ENCODE data around the gene SETD6.

SETD6 gene

GRCh38 chr16:58509256-58510096 is 5.8 kb upstream of the SETD6 start:
- H3K4me3 ChIP-seq (ENCODE audit: low read depth, low read length) = no peak overlapping the region
- TF ChIP-seq CTCF (IDR thresholded peaks at IDR 0.05; ENCODE audit: borderline replicate concordance, insufficient read depth, low read depth, low read length) = no peak

DNA sequence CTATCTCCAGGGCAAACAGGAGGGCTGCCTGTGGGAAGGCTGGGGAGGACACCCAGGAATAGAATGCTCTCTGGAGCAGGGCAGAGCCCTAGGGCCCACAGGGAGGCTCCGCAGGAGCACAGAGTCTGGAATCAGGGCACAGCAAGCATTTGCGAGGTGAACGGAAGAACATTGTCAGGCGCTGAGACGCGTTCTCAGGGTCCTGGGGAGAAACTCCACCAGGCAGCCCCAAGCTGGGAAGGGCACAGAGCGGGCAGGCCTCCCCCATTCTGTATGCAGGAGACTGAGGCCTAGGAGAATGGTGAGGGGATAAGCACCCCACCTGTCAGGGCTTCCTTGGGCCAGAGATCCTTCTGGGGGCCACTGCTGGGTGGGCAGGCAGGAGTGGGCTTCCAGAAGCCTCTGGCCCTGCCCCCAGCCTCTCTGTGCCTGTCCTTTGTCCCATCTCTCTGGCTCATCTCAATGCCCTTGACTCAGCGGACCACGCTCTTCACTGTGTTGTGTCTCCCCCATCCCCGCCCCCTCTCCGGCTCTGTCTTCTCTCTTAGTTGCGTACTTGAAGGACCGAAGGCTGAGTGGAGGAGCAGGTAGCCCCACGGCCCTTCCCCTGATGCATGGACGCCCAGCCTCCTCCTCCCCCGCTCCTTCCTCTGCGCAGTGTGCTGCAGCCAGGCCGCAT is 5.1 kb upstream of the SETD6 start:
- no peak overlapping the region for H3K4me3 ChIP-seq (ENCODE audit: low read depth, low read length)
- TF ChIP-seq CTCF (IDR thresholded peaks at IDR 0.05; ENCODE audit: borderline replicate concordance, insufficient read depth, low read depth, low read length) = no peak

GRCh38 chr16:58510776-58511628 is 4.3 kb upstream of the SETD6 start:
- TF ChIP-seq CTCF (IDR thresholded peaks at IDR 0.05; ENCODE audit: borderline replicate concordance, insufficient read depth, low read depth, low read length) = no peak
- no peak overlapping the region for H3K4me3 ChIP-seq (ENCODE audit: low read depth, low read length)

- peak; percentile 78 for TF ChIP-seq CTCF (IDR thresholded peaks at IDR 0.05; ENCODE audit: borderline replicate concordance, insufficient read depth, low read depth, low read length)
- H3K4me3 ChIP-seq (ENCODE audit: low read depth, low read length) = no peak overlapping the region
Observed at GRCh38 chr16:58511933-58512815, 3.1 kb upstream of the SETD6 start.

DNA sequence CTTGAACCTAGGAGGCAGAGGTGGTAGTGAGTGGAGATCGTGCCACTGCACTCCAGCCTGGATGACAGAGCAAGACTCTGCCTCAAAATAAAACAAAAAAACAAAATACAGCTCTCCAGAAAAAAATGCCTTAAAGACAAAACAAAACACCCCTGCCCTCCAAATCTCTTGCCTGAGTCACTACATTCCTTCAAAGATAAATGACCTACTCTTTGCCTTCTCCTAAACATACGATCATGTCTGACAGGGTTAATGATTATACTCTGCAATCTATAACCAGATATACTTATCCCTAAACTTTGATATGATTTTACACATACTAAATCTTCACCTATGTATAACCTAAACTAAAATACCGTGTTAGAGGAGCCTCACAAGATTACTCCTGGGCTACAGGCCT is 1.4 kb upstream of the SETD6 start:
- H3K4me3 ChIP-seq (ENCODE audit: low read depth, low read length) = no peak overlapping the region
- TF ChIP-seq CTCF (IDR thresholded peaks at IDR 0.05; ENCODE audit: borderline replicate concordance, insufficient read depth, low read depth, low read length) = no peak

Measured in GM12875 (cell line).